Endometrial microvascular endothelial cells (primary cell): ENCODE results near the gene CD53. TPM values are rescaled to one million over a fixed set of nuclear protein-coding genes. Genes with fewer than 3 reads are reported as not detected.

Experiments
- total RNA-seq: library from RNA; depleted of rRNA; stranded (reverse); fragments of >200 nt; gene quantifications from one replicate; pipeline ENCODE4 v1.2.3, GENCODE V29; 2015; ENCODE audit errors: inconsistent ontology term

CD53 gene
- total RNA-seq, 1 donor from 2014 or later, result 9.0 TPM

Other genes starting within 250 kb of the CD53 start
- gene KCNA3, start 198.2 kb upstream of the CD53 start, total RNA-seq, result not detected
- gene LRIF1, start 90.8 kb downstream of the CD53 start, total RNA-seq, result 7.4 TPM